HG03378 (cell line): ENCODE results near the gene TMEM44.

ENCODE experiments used
- ATAC-seq: cut with Tn5 transposase; IDR thresholded peaks from one replicate; pipeline ENCODE4 v1.9.1; 2021; ENCODE audit warnings: mild to moderate bottlenecking, moderate library complexity; ENCODE audit not compliant: unreplicated experiment

Gene TMEM44

GRCh38 chr3:194582196-194582905 is 50.9 kb downstream of the TMEM44 start:
- ATAC-seq, result no peak

GRCh38 chr3:194579091-194579606 is 54.1 kb downstream of the TMEM44 start:
- ATAC-seq, result no peak

- no peak for ATAC-seq
Observed at GRCh38 chr3:194577986-194578905, 55.0 kb downstream of the TMEM44 start.

- no peak for ATAC-seq
Observed at GRCh38 chr3:194575484-194576210, 57.6 kb downstream of the TMEM44 start.

GRCh38 chr3:194574639-194575483 is 58.4 kb downstream of the TMEM44 start:
- ATAC-seq, result no peak

GRCh38 chr3:194573680-194574437 is 59.4 kb downstream of the TMEM44 start:
- peak; percentile 58 for ATAC-seq

- ATAC-seq, result no peak
Observed at GRCh38 chr3:194572944-194573491, 60.2 kb downstream of the TMEM44 start.

- ATAC-seq, result no peak
Observed at GRCh38 chr3:194572143-194572789, 61.0 kb downstream of the TMEM44 start.

GRCh38 chr3:194571491-194572142 is 61.6 kb downstream of the TMEM44 start:
- no peak for ATAC-seq

GRCh38 chr3:194570898-194571297 is 62.3 kb downstream of the TMEM44 start:
- no peak for ATAC-seq

- no peak for ATAC-seq
Observed at GRCh38 chr3:194570235-194570634, 63.0 kb downstream of the TMEM44 start.

GRCh38 chr3:194569252-194569651 is 64.0 kb downstream of the TMEM44 start:
- no peak for ATAC-seq

GRCh38 chr3:194565597-194566190 is 67.5 kb downstream of the TMEM44 start:
- ATAC-seq, result no peak

GRCh38 chr3:194562986-194563385 is 70.2 kb downstream of the TMEM44 start:
- ATAC-seq, result no peak

GRCh38 chr3:194561306-194561974 is 71.8 kb downstream of the TMEM44 start:
- no peak for ATAC-seq

- no peak for ATAC-seq
Observed at GRCh38 chr3:194560047-194560446, 73.2 kb downstream of the TMEM44 start.

- ATAC-seq, result no peak
Observed at GRCh38 chr3:194559530-194559929, 73.7 kb downstream of the TMEM44 start.
